ENCODE data around the gene ARSI.
"Not testable (repeated sequence)": the region's sequence is repeated elsewhere in the genome, so short reads cannot be mapped to it uniquely, and the experiment has no call there.

GRCh38 chr5:150248493-150248892 is 54.2 kb downstream of the ARSI start:
- not testable (repeated sequence) for TF ChIP-seq POLR2A, CTCF (IDR thresholded peaks at IDR 0.05)
